Mesodermal cell (in vitro differentiated cells): Measurements from ENCODE around the gene CLUH.

ENCODE experiments used
- H3K27ac ChIP-seq: 2 replicates; pipeline ENCODE4 v1.7.0; 2013; ENCODE audit warnings: mild to moderate bottlenecking, low read depth, low read length, moderate library complexity; ENCODE audit not compliant: severe bottlenecking
- H3K36me3 ChIP-seq: 2 replicates; pipeline ENCODE4 v1.7.1; 2013; ENCODE audit warnings: mild to moderate bottlenecking, low read length, moderate library complexity; ENCODE audit not compliant: control insufficient read depth, insufficient read depth
- H3K4me1 ChIP-seq: one replicate; pipeline ENCODE4 v1.7.1; 2013; ENCODE audit warnings: mild to moderate bottlenecking, low read length; ENCODE audit not compliant: insufficient read depth, control insufficient read depth, poor library complexity, severe bottlenecking
- H3K4me3 ChIP-seq: 2 replicates; pipeline ENCODE4 v1.7.0; 2013; ENCODE audit warnings: low read length, control low read depth, mild to moderate bottlenecking; ENCODE audit not compliant: insufficient read depth, poor library complexity, severe bottlenecking; ENCODE audit errors: extremely low read depth
- H3K9me3 ChIP-seq: 2 replicates; pipeline ENCODE4 v1.7.1; 2013; ENCODE audit warnings: mild to moderate bottlenecking, low read length, moderate library complexity; ENCODE audit not compliant: control insufficient read depth
- WGBS, 2 experiments: methylation state at CpG; one replicate each; pipeline ENCODE4 v1.1.5; 2013; ENCODE audit warnings: missing lambda C conversion rate in 2 of 2; ENCODE audit not compliant: insufficient coverage in 2 of 2; 5-methylcytosine and 5-hydroxymethylcytosine counted together

CLUH gene

DNA sequence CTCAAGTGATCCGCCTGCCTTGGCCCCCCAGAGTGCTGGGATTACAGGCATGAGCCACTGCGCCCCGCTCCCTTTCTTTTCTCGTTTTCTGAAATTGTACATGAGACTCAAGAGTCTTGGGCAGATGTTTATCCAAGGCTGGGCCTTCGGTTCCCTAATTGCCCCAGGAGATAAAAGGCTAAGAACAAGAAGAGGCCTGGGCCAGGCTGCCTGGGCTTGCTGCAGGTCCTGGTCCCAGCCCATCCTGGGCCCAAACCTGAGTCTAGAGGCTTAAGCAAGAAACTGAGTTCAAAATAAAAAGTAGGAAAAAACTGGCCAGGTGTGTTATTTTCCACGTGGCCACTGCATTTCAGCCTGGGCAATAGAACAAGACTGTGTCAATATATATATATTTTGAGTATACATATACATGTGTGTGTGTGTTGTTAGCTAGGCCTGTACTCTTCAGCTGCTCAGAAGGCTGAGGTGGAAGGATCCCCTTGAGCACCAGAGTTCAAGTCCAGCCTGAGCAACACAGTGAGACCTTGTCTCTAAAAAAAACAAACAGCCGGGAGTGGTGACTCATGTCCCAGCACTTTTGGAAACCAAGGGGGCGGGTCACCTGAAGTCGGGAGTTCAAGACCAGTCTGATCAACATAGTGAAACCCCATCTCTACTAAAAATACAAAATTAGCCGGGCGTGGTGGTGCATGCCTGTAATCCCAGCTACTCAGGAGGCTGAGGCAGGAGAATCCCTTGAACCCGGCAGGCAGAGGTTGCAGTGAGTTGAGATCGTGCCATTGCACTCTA, 6.8 kb upstream of the CLUH start:
- Histone ChIP-seq H3K9me3 (peaks cover 5% of the 10 kb centered on the region), H3K4me1 (no peaks in the 10 kb centered on the region), H3K36me3 (no peaks in the 10 kb centered on the region), H3K4me3 (no peak overlapping the region), H3K27ac (no peak overlapping the region)
- 81% methylated on average over 9 to 10 of the region's 13 CpGs for WGBS, 2 experiments

GRCh38 chr17:2716649-2717048, 5.1 kb upstream of the CLUH start:
- Histone ChIP-seq H3K27ac (no peak overlapping the region), H3K4me3 (no peak overlapping the region), H3K4me1 (peaks cover 3% of the 10 kb centered on the region), H3K9me3 (peaks cover 5% of the 10 kb centered on the region), H3K36me3 (no peaks in the 10 kb centered on the region)
- WGBS, 2 experiments: 51% methylated on average over 2 of the region's 5 CpGs; no CpG with 5 or more reads in 1 of the 2 experiments

DNA sequence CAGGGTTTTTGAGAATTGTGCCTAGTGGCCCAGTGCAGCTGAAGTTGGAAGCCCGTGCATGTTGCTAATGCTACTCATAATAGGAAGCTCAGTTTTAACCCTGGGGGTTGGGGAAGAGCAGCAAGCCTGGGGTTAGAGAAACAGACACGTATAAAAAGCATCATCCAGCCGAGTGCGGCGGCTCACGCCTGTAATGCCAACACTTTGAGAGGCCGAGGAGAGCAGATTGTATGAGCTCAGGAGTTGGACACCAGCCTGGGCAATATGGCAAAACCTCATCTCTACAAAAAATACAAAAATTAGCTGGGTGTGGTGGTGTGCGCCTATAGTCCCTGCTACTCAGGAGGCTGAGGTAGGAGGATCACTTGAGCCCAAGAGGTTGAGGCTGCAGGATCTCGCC, 2.3 kb upstream of the CLUH start:
- Histone ChIP-seq H3K27ac (no peak overlapping the region), H3K4me3 (no peak overlapping the region), H3K4me1 (peaks cover 18% of the 10 kb centered on the region), H3K9me3 (no peaks in the 10 kb centered on the region), H3K36me3 (no peaks in the 10 kb centered on the region)
- WGBS, 2 experiments: 89 to 96% methylated on average over 6 to 7 of the region's 9 CpGs

- peaks cover 21% of the 10 kb centered on the region for H3K4me1 ChIP-seq
- no peaks in the 10 kb centered on the region for H3K9me3 ChIP-seq
- H3K36me3 ChIP-seq: no peaks in the 10 kb centered on the region
- WGBS, 2 experiments: 86 to 91% methylated on average over 35 to 36 of the region's 36 CpGs
- H3K27ac ChIP-seq: no peak overlapping the region
- H3K4me3 ChIP-seq: peak overlapping the region; percentile 61
Measured at GRCh38 chr17:2712300-2713043, 908 bp upstream of the CLUH start.

- no peaks in the 10 kb centered on the region for H3K9me3 ChIP-seq
- peak overlapping the region; percentile 61 for H3K4me3 ChIP-seq
- no peaks in the 10 kb centered on the region for H3K36me3 ChIP-seq
- peaks cover 23% of the 10 kb centered on the region for H3K4me1 ChIP-seq
- H3K27ac ChIP-seq: no peak overlapping the region
- 3% methylated on average over 59 to 65 of the region's 82 CpGs for WGBS, 2 experiments
Measured at GRCh38 chr17:2710803-2711607, 559 bp downstream of the CLUH start.

GRCh38 chr17:2710071-2710802, 1.3 kb downstream of the CLUH start:
- Histone ChIP-seq H3K36me3 (no peaks in the 10 kb centered on the region), H3K27ac (no peak overlapping the region), H3K4me1 (peaks cover 31% of the 10 kb centered on the region), H3K4me3 (peak overlapping the region; percentile 61), H3K9me3 (no peaks in the 10 kb centered on the region)
- WGBS, 2 experiments: 74 to 82% methylated on average over 13 of the region's 16 CpGs

DNA sequence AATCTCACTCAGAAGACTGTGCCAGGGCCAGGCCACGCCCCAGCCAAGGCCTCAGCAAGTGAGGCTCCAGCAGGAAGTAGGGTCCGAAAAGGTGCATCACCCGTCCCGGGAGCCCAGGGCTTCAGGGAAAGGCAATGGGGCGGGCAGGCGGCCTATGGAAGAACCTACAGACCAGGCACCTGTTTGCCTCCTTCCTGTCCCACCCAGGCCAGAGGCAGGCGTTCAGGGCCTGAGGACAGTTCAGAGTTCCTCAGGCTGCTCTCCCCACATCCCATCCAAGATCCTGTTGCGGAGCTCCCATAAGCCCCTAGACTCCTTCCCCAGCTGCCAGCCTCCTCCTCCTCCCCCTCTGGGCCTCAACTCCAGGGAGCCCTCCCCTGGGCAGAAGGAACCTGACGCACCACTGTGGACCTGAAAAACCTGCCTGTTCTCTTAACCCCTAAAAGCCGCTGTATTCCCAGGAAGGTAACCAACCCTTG, 2.3 kb downstream of the CLUH start:
- Histone ChIP-seq H3K36me3 (no peaks in the 10 kb centered on the region), H3K27ac (no peak overlapping the region)

GRCh38 chr17:2708585-2709182, 2.9 kb downstream of the CLUH start:
- no peak overlapping the region for H3K4me3 ChIP-seq
- no peak overlapping the region for H3K27ac ChIP-seq
- no peaks in the 10 kb centered on the region for H3K36me3 ChIP-seq
- no peaks in the 10 kb centered on the region for H3K9me3 ChIP-seq
- 87 to 98% methylated on average over 10 to 14 of the region's 21 CpGs for WGBS, 2 experiments
- H3K4me1 ChIP-seq: peaks cover 37% of the 10 kb centered on the region

More for the DNA sequence above, 2.3 kb downstream of the CLUH start:
- Histone ChIP-seq H3K4me1 (peaks cover 37% of the 10 kb centered on the region), H3K4me3 (no peak overlapping the region), H3K9me3 (no peaks in the 10 kb centered on the region)
- WGBS, 2 experiments: 79 to 89% methylated on average over 9 to 10 of the region's 10 CpGs

DNA sequence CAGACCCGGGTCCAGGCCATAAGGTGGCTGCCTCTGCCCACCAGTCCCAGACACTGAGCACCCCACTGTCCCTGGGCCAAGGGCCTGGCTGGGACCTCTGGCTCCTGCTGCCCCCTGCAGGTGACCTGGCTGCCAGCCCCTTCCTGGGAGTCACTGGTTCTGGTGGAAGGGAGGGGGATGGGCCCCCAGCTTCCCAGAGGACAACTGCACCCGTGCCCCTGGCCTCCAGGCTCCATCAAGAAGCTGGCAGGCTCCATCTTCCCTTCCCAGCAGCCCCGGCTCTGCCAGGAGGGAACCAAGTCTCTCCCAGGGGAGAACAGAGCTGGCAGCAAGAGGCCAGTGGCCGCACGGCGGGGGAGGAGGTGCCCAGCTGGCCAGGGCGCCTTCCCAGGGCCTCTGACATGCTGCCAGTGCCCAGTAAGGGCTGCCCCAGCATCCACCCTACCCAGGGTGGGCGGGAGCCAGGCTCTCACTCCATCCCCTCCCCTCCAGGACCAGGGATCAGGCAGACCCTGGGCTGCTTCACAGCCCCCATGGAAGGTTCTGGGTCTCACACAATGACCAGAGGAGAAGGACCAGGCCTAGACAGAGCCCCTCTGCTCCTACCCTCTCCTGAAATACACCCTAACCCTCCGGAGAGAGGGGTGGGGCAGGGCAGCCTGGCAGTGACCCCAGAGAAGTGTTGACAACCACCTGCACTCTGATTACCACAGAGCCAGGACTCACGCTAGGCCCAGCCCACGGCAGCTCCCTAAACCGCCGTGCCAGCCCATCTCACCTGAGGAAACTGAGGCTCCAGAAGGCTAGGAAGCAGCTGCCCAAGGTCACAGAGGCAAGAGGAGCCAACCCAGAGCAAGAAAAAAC, 3.6 kb downstream of the CLUH start:
- WGBS, 2 experiments: 77 to 93% methylated on average over 7 to 12 of the region's 13 CpGs
- Histone ChIP-seq H3K9me3 (no peaks in the 10 kb centered on the region), H3K27ac (no peak overlapping the region), H3K36me3 (peaks cover 4% of the 10 kb centered on the region), H3K4me1 (peaks cover 37% of the 10 kb centered on the region), H3K4me3 (no peak overlapping the region)
